HG02970 (cell line): ENCODE data around the gene ABHD17C.

Source experiments
- ATAC-seq: cut with Tn5 transposase; IDR thresholded peaks from one replicate; pipeline ENCODE4 v1.9.1; 2021; ENCODE audit warnings: mild to moderate bottlenecking, moderate library complexity, moderate number of reproducible peaks; ENCODE audit not compliant: unreplicated experiment, low FRiP score

Gene ABHD17C

GRCh38 chr15:80727596-80727995 is 32.5 kb downstream of the ABHD17C start:
- ATAC-seq = no peak

- ATAC-seq = no peak
These were observed 35.3 kb downstream of the ABHD17C start for GRCh38 chr15:80730387-80730786.

GRCh38 chr15:80730926-80731325 is 35.8 kb downstream of the ABHD17C start:
- ATAC-seq = no peak

GRCh38 chr15:80732167-80732566 is 37.1 kb downstream of the ABHD17C start:
- no peak for ATAC-seq

GRCh38 chr15:80732818-80733217 is 37.7 kb downstream of the ABHD17C start:
- ATAC-seq = no peak

GRCh38 chr15:80733460-80733859 is 38.4 kb downstream of the ABHD17C start:
- no peak for ATAC-seq

GRCh38 chr15:80735344-80735743 is 40.2 kb downstream of the ABHD17C start:
- no peak for ATAC-seq

GRCh38 chr15:80736560-80736959 is 41.5 kb downstream of the ABHD17C start:
- ATAC-seq = no peak

GRCh38 chr15:80739919-80740318 is 44.8 kb downstream of the ABHD17C start:
- no peak for ATAC-seq

- no peak for ATAC-seq
These were observed 47.0 kb downstream of the ABHD17C start for GRCh38 chr15:80742081-80742480.

- ATAC-seq = no peak
These were observed 48.2 kb downstream of the ABHD17C start for GRCh38 chr15:80743189-80743833.

- no peak for ATAC-seq
These were observed 49.3 kb downstream of the ABHD17C start for GRCh38 chr15:80744415-80744814.

GRCh38 chr15:80744826-80745225 is 49.7 kb downstream of the ABHD17C start:
- no peak for ATAC-seq

GRCh38 chr15:80745888-80746287 is 50.8 kb downstream of the ABHD17C start:
- ATAC-seq = no peak

- no peak for ATAC-seq
These were observed 52.4 kb downstream of the ABHD17C start for GRCh38 chr15:80747317-80748053.

GRCh38 chr15:80749589-80749988 is 54.5 kb downstream of the ABHD17C start:
- ATAC-seq = no peak

GRCh38 chr15:80750575-80750974 is 55.5 kb downstream of the ABHD17C start:
- ATAC-seq = no peak

GRCh38 chr15:80752204-80752603 is 57.1 kb downstream of the ABHD17C start:
- ATAC-seq = no peak

- ATAC-seq = no peak
These were observed 58.1 kb downstream of the ABHD17C start for GRCh38 chr15:80753161-80753560.

- no peak for ATAC-seq
These were observed 58.9 kb downstream of the ABHD17C start for GRCh38 chr15:80754014-80754413.

- no peak for ATAC-seq
These were observed 60.8 kb downstream of the ABHD17C start for GRCh38 chr15:80755885-80756284.

GRCh38 chr15:80758130-80758745 is 63.1 kb downstream of the ABHD17C start:
- no peak for ATAC-seq
